Activated CD4-positive, alpha-beta T cell treated with anti-CD3 and anti-CD28 coated beads, Interleukin-2, amount 50 U/mL, for 16 hours (primary cell): ENCODE results near the gene ALLC.

Experiments
- DNase-seq: peaks from one replicate; pipeline ENCODE4 v3.0.0-alpha.2; 2020

Gene ALLC

DNA sequence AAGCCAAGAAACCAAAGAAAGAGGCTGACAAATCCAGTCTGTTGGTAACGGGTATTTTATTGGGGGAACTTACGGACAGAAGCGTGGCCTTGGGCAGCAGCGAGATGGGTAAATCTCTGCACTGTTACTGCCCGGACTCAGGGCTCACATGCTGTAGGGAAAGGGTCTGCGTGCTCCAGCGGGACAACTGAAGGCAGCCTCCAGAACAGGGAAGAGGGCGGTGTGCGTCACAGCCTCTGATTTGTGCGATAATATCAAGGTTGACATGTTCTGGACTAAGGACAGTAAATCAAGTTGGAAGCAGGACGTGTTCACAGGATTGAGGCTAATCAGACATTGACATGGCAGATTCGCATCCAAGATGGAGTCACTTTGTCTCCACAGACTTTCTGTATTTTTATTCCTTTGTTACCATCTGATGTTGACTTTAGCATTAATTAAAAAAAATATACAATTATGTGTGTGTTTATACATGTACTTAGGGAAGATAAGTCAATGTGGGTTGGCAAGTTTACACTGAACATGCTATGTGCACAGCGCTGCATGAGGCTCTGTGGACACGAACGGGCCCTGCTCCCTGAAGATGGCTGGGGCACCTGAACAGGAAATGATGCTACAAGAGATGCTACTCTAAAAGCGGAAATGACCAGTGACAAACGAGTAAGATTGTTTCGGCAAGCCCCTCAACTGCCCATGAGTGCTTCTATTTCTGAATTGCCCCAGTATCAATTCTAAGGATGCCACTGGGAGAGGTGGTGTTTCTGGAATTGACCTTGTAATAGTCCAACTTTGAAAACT is 22.7 kb downstream of the ALLC start:
- DNase-seq: no peak

DNA sequence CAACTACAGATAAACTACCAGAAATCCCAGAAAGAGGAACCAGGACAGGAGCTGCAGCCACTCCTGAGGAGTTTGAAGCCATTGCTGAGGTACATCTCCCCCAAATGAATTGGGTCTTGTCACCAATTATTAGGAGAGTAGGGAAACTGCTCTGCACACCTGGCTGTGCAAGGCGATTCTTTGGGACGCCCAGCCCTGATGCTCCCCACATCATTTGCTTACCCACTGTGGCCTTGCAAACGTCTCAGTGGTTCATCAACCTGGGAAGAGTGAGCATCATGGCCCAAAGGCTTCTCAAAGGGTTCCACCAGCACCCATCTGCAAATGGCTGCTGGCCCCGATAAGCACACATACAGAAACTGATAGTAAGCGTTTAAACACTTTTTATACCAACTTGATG is 23.6 kb downstream of the ALLC start:
- no peak for DNase-seq

DNA sequence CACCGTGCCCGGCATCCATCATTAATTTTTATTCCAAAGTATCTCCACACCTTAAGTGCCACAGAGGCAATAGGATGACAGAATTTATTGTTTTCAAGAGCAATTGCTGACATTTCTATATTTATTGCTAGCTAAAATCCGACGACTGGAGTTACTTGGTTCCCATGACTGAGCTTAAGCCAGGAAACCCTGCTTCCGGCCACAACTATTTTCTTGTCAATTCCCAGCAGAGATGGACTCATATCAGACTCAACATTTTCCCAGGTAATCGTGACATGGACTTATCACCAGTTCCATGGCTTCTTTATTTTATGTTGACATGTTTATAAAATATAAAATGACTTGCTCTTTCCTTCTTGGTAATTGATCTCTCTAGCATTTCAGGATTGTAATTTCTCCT is 24.8 kb downstream of the ALLC start:
- DNase-seq: no peak

DNA sequence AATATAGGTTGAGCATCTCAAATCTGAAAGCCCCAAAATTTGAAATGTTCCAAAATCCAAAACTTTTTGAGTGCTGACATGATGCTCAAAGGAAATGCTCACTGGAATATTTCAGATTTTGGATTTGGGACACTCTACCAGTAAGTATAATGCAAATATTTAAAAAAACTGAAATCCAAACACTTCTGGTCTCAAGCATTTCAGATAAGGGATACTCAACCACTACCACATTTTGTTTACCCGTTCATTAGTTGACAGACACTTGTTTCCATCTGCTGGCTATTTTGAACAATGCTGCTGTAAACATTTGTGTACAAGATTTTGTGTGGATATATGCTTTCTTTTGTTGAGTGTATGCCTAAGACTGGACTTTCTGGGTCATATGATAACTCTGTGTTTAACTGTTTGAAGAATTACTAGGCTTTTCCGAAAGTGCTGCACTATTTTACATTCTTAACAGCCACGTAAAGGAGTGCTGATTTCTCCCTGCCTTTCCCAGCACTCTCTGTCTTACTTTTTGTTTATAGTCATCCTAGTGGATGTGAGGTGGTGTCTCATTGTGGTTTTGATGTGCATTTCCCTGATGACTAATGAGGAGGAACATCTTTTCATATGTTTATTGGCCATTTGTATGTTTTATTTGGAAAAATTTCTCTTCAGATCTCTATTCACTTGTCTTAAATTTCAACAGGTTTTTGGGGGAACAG is 25.9 kb downstream of the ALLC start:
- DNase-seq: no peak

DNA sequence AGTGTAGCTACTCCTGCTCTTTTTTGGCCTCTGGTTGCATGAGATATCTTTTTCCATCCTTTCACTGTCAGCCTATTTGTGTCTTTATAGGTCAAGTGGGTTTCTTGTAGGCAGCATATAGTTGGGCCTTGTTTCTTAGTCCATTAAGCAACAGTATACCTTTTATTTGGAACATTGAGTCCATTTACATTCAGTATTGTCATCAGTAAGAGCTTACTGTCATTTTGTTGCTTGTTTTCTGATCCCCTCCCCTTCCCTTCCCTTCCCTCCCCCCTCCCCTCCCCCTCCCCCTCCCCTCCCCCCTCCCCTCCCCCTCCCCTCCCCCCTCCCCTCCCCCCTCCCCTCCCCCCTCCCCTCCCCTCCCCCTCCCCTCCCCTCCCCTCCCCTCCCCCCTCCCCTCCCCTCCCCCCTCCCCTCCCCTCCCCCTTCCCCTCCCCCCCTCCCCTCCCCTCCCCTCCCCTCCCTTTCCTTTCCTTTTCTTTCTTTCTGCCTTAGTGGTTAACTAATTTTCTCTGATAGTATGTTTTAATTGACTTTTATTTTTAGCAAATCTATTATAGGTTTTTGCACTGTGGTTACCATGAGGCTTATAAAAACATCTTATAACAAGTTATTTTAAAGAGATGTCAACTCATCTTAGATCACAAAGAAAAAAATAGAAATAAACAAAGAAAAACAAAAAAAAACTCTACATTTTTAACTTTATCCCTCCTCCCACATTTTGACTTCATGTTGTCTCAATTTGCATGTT is 32.2 kb downstream of the ALLC start:
- no peak for DNase-seq

DNA sequence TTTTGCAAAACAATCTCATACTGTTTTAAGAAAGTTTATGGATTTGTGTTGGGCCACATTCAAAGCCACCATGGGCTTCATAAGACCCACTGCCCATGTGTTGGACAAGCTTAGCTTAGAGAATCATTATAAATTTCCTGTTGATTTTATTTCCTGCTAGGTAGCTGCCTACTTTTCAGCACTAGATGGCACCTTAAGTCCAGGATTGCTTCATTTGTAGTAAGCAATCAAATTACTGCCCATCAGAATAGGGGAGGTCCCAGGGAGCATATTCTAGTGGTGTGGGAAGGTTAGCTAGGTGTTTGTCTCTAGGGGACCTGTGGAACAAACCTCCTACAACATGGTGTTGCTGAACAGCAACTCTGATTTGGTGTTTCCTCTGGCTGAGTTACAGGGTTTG is 34.4 kb downstream of the ALLC start:
- DNase-seq: peak; percentile 5

DNA sequence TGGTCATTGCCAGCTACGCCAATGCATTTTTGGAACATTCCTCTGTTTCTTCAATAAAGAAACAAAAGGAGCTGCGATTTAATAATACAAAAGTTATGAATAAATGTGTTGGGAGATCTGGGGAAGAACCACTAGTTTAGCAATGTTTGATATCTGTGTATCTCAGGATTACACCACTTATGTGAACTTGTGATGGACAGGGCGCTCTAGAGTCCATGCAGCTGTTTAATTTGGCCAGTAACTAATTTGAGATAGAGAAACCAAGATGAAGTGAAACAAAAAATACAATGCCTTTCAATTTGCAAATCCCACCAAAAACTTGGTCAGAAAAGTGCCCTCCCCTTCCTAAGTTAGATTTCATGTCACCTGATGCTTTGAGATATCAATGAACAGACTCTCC is 38.5 kb downstream of the ALLC start:
- no peak for DNase-seq

DNA sequence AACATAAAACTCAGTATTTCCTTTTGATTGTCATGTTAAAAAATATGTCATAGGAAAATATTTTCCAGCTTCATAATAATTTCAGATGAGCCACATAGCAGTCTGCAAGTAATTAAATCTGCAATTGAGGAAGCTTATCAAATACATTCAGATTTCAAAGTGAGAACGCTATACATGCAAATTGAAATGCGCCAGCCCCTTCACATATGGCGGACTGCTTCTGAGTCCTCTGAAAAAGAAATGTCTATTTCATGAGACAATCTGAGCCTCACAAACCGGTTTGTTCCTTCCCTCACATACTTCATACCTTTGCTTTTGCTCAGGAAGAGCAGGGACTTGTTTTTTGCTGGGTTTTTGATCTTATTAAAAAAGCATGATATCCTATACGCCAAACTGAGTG is 43.1 kb downstream of the ALLC start:
- DNase-seq: no peak

DNA sequence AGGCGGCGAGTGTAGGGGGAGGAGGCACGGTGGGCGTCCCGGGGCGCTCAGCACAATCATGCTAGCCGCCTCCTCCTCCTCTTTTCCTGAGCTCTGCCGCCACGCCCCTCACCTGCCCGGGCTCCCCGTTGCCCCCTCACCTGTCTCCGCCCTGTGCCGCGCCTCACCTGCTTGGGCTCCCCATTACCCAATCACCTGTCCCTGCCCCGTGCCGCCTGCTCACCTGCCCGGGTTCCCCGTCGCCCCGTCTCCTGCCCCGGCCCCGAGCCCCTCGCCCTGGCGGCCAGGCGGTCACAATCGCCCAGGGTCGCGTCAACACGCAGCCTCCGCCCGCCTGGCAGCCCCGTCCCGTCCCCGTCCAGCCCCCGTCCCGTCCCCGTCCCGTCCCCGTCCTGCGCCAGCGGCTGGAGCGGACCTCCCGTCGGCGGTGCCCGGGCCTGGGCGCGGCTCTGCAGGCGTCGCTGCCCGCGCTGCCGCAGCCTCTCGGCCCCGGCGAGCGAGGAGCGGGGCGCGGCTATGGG is 45.3 kb downstream of the ALLC start, which contains the start of gene DCDC2C:
Gene DCDC2C (plus strand): TSS at position 340 of the 521 bp plus-strand sequence. CDS start 177 bp downstream, at position 517.
- DNase-seq: no peak

DNA sequence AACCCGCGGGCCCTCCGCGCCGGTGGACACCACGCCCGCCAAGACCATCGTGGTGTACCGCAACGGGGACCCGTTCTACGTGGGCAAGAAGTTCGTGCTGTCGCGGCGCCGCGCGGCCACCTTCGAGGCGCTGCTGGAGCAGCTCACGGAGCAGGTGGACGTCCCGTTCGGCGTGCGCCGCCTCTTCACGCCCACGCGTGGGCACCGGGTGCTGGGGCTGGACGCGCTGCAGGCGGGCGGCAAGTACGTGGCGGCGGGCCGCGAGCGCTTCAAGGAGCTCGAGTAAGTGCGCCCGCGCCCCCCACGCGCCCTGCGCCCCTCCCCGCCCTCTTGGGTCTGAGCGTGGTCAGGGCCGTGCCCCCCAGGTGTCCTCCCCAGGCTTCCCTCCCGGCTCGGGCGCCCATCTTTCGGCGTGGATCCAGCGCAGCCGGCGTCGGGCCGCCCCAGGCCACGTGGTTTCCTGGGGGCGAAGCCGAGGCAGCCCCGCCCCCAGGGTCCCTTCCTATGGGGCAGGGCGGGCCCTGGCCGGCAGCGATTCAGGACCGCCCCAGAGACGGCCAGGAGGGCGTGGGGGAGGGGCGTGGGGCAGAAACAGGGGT is 45.9 kb downstream of the ALLC start:
- DNase-seq: no peak

DNA sequence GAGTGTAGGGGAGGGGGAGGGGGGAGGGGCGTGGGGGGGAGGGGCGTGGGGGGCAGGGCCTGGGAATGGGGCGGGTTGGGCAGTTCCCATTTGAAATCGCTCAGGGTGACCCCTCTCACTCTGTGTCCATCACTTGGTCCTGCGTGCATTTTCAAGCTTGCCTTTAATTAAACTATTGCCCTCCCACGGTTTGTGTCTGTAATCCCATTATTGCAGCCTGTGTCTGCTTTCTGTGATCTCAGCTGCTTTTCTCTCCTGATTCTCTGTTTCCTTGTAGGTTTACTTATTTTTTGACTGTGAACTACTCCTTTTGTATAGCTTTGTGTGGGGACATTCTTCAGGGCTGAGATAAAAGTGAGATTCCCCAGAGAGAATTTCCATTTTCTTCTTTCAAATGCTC is 46.7 kb downstream of the ALLC start:
- DNase-seq: no peak

DNA sequence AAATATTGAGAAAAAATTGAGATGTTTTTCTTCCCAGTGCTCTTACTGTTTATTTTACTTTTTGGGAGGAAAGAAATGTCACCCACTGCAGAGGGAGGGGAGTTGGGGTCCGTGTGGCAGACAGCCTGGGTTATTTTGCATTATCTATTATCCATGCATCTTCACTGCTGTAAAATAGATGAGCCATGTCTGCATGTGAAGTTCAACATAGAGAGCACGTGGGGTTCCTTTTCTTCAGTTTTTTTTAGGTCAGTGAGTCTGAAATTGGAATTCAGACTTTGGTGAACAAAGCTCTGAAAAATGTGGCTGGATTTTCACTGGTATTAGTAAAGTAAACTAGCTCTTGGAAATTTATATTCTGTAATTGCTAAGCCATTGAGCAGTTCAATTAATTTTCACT is 47.8 kb downstream of the ALLC start:
- no peak for DNase-seq

DNA sequence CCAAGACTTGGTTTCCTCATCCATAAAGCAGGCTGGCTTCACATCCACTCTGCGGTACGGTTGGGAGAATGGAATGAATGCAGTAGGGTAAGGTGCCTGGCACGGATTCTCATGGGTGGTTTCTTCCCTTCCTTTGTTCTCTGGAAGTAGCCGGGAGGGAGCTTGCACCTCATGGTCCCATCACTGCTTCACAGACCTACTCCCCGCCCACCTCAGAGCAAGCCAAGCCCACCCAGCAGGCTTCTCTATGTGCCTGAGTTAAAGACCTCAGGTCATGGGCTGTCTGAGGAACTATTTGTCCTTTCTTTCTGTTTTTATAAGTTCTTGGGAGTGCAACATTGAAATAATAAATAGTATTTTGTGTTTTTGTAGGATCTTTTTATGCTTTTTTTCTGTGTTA is 48.9 kb downstream of the ALLC start:
- DNase-seq: no peak

DNA sequence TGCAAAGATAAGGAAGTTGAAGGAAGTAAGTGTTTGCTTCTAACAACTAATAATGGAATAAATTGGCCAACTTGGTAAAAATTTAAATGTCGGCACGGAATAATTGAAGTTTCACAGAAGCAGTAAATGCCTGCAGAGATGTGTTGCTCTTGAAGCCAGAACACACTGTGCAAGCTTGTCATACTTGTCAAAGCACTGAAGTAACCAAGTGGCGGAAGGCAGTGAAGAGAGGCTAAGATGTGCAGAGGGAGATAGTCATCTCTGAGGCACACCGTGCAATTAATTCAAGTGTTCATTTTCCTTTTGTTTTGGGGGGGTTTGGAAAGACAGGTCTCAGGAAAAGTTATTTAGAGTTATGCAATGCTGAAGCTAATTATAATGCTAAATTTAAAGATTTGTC is 50.6 kb downstream of the ALLC start:
- no peak for DNase-seq

DNA sequence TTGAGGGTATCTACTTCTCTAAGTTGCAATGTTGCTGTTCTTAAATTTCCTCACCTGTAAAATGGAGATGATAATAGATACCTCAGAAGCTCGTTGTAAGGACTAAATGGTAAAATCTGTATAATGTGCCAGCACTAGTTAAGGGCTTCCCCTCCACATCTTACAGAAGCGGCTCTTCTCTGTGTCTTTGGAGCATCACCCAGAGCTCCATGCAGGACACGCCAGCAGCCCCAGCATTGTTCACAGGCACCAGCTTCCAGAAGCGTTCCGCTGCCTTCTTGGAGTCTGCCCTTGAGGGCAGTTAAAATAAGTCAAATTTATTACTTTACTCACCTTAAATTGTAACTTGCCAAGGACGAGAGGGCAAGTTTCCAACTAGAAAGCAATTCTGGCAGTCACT is 51.2 kb downstream of the ALLC start:
- DNase-seq: no peak

DNA sequence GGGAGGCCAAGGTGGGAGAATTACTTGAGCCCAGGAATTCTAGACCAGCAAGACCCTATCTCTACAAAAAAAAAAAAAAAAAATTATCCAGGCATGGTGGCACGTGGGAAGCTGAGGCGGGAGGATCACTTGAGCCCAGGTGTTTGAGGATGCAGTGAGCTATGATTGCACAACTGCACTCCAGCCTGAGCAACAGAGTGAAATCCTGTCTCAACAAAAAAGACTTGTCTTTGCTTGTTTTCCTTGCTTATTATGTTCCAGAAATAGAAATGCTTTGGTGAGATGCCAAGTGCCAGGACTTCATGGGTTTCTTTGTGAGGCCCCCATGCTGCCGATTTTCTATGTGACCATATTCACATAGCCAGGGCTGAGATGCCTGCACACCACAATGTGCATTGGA is 54.4 kb downstream of the ALLC start:
- DNase-seq: no peak

DNA sequence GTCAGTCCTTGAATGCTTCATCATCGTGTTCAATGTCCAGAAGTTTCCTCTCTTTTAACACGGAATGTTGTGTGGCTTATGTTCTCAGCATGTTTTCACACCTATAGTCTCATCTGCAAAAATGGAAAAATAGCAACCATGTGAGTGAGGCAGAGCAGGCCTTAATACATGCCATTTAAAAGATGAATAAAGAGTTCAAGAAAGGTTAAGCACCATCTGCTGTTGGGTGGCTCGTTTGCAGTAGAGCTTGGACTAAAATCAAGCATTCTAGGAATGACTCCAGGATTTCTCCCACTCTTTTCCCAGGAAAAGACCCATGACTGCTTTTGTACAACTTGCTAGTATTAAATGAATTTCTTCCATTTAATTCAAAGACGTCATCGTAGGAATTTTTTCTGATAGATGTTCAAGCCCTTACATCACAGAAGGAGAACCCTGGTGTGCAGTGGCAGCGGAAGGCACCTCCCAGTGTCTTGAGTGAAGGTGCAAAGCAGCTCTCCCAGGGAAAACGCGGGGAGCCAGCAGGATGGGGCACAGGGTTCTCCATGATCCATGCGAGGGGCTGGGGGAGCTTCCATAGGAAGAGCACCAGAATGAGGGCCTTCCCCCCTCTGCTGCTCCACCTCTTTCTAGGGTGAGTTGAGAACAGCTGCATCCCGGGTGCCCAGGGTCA is 55.0 kb downstream of the ALLC start:
- DNase-seq: no peak

DNA sequence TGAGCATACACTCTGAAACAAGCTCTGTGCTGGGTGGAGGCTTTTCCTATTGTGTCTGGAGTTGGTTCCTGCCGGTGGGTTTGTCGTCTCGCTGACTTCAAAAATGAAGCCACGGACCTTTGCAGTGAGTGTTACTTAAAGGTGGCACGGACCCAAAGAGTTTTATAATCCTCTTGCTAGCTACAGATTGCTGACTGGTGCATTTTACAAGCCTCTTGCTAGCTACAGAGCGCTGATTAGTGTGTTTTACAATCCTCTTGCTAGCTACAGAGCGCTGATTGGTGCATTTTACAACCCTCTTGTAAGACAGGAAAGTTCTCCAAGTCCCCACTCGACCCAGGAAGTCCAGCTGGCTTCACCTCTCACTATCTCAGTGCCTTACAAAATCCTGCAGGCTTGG is 60.7 kb downstream of the ALLC start:
- DNase-seq: no peak

DNA sequence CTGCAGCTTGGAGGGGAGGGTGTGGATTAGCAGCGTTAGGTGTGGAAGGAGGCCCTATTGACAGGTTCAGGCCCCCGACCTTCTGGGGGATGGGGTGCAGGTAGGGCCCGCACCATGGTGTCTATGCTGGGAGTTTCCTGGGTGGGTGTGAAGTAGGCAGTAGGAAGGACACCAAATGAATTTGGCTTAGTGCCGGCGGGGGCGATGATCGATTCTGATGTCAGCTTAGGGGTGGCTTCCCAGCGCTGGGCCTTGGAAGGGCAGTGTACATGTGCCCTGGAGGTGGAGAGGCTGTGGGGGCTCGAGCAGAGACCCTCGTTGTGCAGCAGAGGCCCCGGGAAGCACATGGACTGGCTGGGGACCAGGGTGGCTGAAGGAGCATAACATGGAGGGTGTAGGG is 67.0 kb downstream of the ALLC start:
- DNase-seq: no peak

DNA sequence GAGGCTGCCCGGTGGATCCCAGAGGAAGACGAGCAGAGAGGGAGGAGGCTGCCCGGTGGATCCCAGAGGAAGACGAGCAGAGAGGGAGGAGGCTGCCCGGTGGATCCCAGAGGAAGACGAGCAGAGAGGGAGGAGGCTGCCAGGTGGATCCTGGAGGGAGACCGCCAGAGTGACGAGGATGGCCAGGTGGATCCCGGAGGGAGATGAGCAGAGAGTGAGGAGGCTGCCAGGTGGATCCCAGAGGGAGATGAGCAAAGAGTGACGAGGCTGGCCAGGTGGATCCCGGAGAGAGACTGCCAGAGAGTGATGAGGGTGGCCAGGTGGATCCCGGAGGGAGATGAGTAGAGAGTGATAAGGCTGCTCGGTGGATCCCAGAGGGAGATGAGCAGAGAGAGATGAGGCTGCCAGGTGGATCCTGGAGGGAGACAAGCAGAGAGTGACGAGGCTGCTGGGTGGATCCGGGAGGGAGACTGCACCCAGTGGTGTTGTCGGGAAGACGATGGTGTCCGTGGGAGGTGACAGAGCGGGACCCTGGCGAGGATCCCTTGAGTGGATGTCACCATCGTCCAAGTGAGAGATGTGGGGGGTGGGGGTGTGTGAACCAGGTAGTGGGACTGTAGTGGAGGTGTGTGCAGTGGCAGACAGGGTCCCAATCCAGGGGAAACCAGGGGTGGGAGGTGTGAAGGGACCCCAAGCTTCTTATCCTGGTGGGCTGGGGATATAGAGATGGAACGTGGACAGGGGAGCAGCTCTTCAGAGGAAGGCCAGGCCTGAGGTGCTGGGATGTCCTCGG is 67.7 kb downstream of the ALLC start:
- DNase-seq: no peak

DNA sequence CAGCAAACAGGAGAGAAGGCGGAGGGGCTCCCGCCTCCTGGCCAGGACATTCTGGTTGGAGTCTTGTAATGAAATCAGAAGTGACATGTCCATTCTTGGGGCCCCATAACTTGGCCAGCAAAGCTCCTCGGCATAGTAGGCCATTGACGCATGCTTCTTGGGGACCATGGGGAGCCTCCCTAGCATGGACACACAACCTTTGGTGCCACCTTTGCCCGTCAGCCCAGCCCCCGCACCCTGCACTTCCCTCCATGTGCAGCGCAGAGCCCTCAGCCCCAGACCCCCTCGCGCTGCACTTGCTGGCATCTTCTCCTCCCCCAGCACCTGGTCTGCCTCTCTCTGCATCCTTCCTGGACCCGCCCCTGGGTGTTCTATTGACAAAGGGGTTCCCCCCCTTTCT is 68.5 kb downstream of the ALLC start:
- DNase-seq: no peak
